H1 (cell line): ENCODE data around the gene NME7. TPM values are rescaled to one million over a fixed set of nuclear protein-coding genes. Genes with fewer than 3 reads are reported as not detected.

Experiments
- CTCF ChIA-PET: fragments of 300-600 bp; sonication (Branson Sonifier 250); formaldehyde crosslinking; loops from one replicate; lab custom pipeline; 2021; ENCODE audit not compliant: partially characterized antibody; lab: Charles Lee
- POLR2A ChIA-PET: fragments of 300-600 bp; sonication (Branson Sonifier 250); formaldehyde crosslinking; loops from one replicate; lab custom pipeline; 2021; ENCODE audit warnings: inconsistent platforms; ENCODE audit not compliant: partially characterized antibody; lab: Charles Lee
- DNase-seq, 2 experiments: peaks; one replicate each; pipeline versions ENCODE4 v3.0.0 to v3.0.0-alpha.2; 2010 to 2022; ENCODE audit warnings: low spot score in 2 of 2, low read depth in 1 of 2, mixed read lengths in 1 of 2
- FAIRE-seq: peaks from 2 replicates; lab custom pipeline; 2011; peaks lifted over from hg19 to GRCh38; lab: Jason Lieb, UNC
- H2AFZ ChIP-seq: 2 replicates; pipeline ENCODE4 v1.8.1; 2012; ENCODE audit warnings: low read length, inconsistent platforms
- H2AK5ac ChIP-seq: 2 replicates; pipeline ENCODE4 v1.6.1; 2013; ENCODE audit warnings: low read depth, low read length
- H2BK120ac ChIP-seq: replicated peaks from 2 replicates; pipeline ENCODE3; 2013; ENCODE audit warnings: low read depth, low read length, inconsistent platforms
- H2BK12ac ChIP-seq: 2 replicates; pipeline ENCODE4 v1.6.1; 2013; ENCODE audit warnings: low read depth, low read length
- H2BK15ac ChIP-seq: 2 replicates; pipeline ENCODE4 v1.6.1; 2013; ENCODE audit warnings: low read length
- H2BK20ac ChIP-seq: 2 replicates; pipeline ENCODE4 v1.6.1; 2013; ENCODE audit warnings: low read length
- H2BK5ac ChIP-seq: 2 replicates; pipeline ENCODE4 v1.6.1; 2013; ENCODE audit warnings: low read depth, low read length
- H3K14ac ChIP-seq: 2 replicates; pipeline ENCODE4 v1.6.1; 2013; ENCODE audit warnings: inconsistent platforms; ENCODE audit not compliant: insufficient read length
- H3K18ac ChIP-seq: 2 replicates; pipeline ENCODE4 v1.6.1; 2013; ENCODE audit warnings: low read length; ENCODE audit errors: extremely low read depth
- H3K23ac ChIP-seq: 2 replicates; pipeline ENCODE4 v1.6.1; 2013; ENCODE audit warnings: inconsistent platforms; ENCODE audit not compliant: insufficient read length
- H3K23me2 ChIP-seq: 2 replicates; pipeline ENCODE4 v1.6.1; 2013; ENCODE audit warnings: low read depth, low read length
- H3K27ac ChIP-seq: 2 replicates; pipeline ENCODE4 v1.6.1; 2011; ENCODE audit warnings: low read depth, low read length, inconsistent platforms
- H3K27me3 ChIP-seq, 4 experiments: replicated peaks in 1 of 4; 1 replicate in 1 of 4; 2 replicates in 3 of 4; pipeline versions ENCODE4 v1.6.1 to v1.8.1; 2011 to 2013; ENCODE audit warnings: low read length in 3 of 4, mild to moderate bottlenecking in 3 of 4, inconsistent platforms in 2 of 4, mixed read lengths in 2 of 4, moderate library complexity in 1 of 4; ENCODE audit not compliant: control insufficient read depth in 3 of 4, insufficient read depth in 3 of 4; ENCODE audit errors: extremely low read depth in 1 of 4
- H3K36me3 ChIP-seq, 4 experiments: 2 replicates each; pipeline versions ENCODE4 v1.6.1 to v1.8.1; 2011 to 2013; ENCODE audit warnings: mild to moderate bottlenecking in 4 of 4, low read length in 3 of 4, moderate library complexity in 2 of 4, control low read depth in 1 of 4, inconsistent platforms in 1 of 4; ENCODE audit not compliant: insufficient read depth in 4 of 4, control insufficient read depth in 2 of 4
- H3K4ac ChIP-seq: replicated peaks from 2 replicates; pipeline ENCODE3; 2013; ENCODE audit warnings: low read length, low read depth, mixed read lengths, inconsistent platforms; ENCODE audit not compliant: insufficient read length
- H3K4me1 ChIP-seq, 4 experiments: replicated peaks in 1 of 4; 1 replicate in 1 of 4; 2 replicates in 3 of 4; pipeline versions ENCODE4 v1.6.1 to v1.8.1; 2011 to 2013; ENCODE audit warnings: low read length in 3 of 4, inconsistent platforms in 2 of 4, mixed read lengths in 1 of 4; ENCODE audit not compliant: insufficient read depth in 4 of 4, control insufficient read depth in 3 of 4
- H3K4me2 ChIP-seq, 2 experiments: 2 replicates each; pipeline versions ENCODE4 v1.6.1 to v1.8.1; 2011 to 2013; ENCODE audit warnings: low read depth in 2 of 2, low read length in 2 of 2, control low read depth in 1 of 2, inconsistent platforms in 1 of 2, mild to moderate bottlenecking in 1 of 2; ENCODE audit not compliant: insufficient read depth in 1 of 2
- H3K4me3 ChIP-seq, 4 experiments: fragments of 200-600, 300-600 bp in 1 of 4; sonication (generic), shearing (Covaris generic), sonication (Bioruptor Twin) in 1 of 4; 2 replicates each; pipeline versions ENCODE4 v1.5.1 to v1.8.1; 2011 to 2016; ENCODE audit warnings: low read length in 4 of 4, low read depth in 3 of 4, control low read depth in 2 of 4, inconsistent platforms in 2 of 4, mild to moderate bottlenecking in 2 of 4, mixed read lengths in 1 of 4, moderate library complexity in 1 of 4; ENCODE audit not compliant: insufficient read depth in 2 of 4; ENCODE audit errors: extremely low read depth in 1 of 4
- H3K56ac ChIP-seq: replicated peaks from 2 replicates; pipeline ENCODE3; 2013; ENCODE audit warnings: low read depth, mild to moderate bottlenecking, mixed read lengths, low read length, inconsistent platforms; ENCODE audit not compliant: insufficient read length
- H3K79me1 ChIP-seq: 2 replicates; pipeline ENCODE4 v1.6.1; 2013; ENCODE audit warnings: low read depth, low read length, control low read depth
- H3K79me2 ChIP-seq, 2 experiments: 2 replicates each; pipeline versions ENCODE4 v1.6.1 to v1.8.1; 2012 to 2013; ENCODE audit warnings: low read length in 2 of 2, mild to moderate bottlenecking in 2 of 2, inconsistent platforms in 1 of 2; ENCODE audit not compliant: insufficient read depth in 2 of 2, control insufficient read depth in 1 of 2
- H3K9ac ChIP-seq, 4 experiments: replicated peaks in 1 of 4; 1 replicate in 1 of 4; 2 replicates in 3 of 4; pipeline versions ENCODE4 v1.6.1 to v1.8.1; 2011 to 2013; ENCODE audit warnings: low read depth in 3 of 4, low read length in 3 of 4, control low read depth in 2 of 4, mild to moderate bottlenecking in 2 of 4, moderate library complexity in 2 of 4, inconsistent platforms in 1 of 4; ENCODE audit errors: extremely low read depth in 1 of 4
- H3K9me3 ChIP-seq, 2 experiments: 2 replicates each; pipeline versions ENCODE4 v1.6.1 to v1.8.1; 2012 to 2013; ENCODE audit warnings: mild to moderate bottlenecking in 2 of 2, moderate library complexity in 2 of 2, control low read depth in 1 of 2, inconsistent platforms in 1 of 2, low read depth in 1 of 2, low read length in 1 of 2, mixed read lengths in 1 of 2; ENCODE audit not compliant: insufficient read depth in 2 of 2
- H4K20me1 ChIP-seq, 2 experiments: replicated peaks in 1 of 2; 2 replicates each; pipeline versions ENCODE3 to v1.8.1; 2011 to 2013; ENCODE audit warnings: inconsistent platforms in 2 of 2, low read length in 2 of 2, mild to moderate bottlenecking in 1 of 2; ENCODE audit not compliant: insufficient read depth in 2 of 2, control insufficient read depth in 1 of 2
- H4K5ac ChIP-seq: 2 replicates; pipeline ENCODE4 v1.6.1; 2013; ENCODE audit warnings: low read length, low read depth, mixed read lengths, inconsistent platforms; ENCODE audit not compliant: insufficient read length
- H4K8ac ChIP-seq: 2 replicates; pipeline ENCODE4 v1.8.0; 2013; ENCODE audit warnings: mild to moderate bottlenecking, moderate library complexity, low read length, inconsistent platforms; ENCODE audit not compliant: insufficient read depth; ENCODE audit errors: extremely low read depth
- H4K91ac ChIP-seq: replicated peaks from 2 replicates; pipeline ENCODE3; 2013; ENCODE audit warnings: low read length, mixed read lengths, inconsistent platforms; ENCODE audit not compliant: insufficient read length
- ATF3 ChIP-seq: IDR thresholded peaks from 2 replicates; pipeline ENCODE4 v1.6.1; 2011; ENCODE audit warnings: low read depth, mild to moderate bottlenecking, low read length; ENCODE audit not compliant: insufficient read depth
- BACH1 ChIP-seq: IDR thresholded peaks from 2 replicates; pipeline ENCODE4 v1.6.1; 2012; ENCODE audit warnings: low read length, improper control_type of control experiment
- CHD1 ChIP-seq: IDR thresholded peaks from 2 replicates; pipeline ENCODE4 v1.6.1; 2012; ENCODE audit warnings: low read depth, low read length, improper control_type of control experiment
- CTCF ChIP-seq, 3 experiments: IDR thresholded peaks; 1 replicate in 2 of 3; 2 replicates in 1 of 3; pipeline versions ENCODE4 v1.5.1 to v1.6.1; 2011; ENCODE audit warnings: low read length in 3 of 3, mild to moderate bottlenecking in 3 of 3, inconsistent platforms in 2 of 3, low read depth in 1 of 3, moderate library complexity in 1 of 3; ENCODE audit not compliant: insufficient read depth in 1 of 3; ENCODE audit errors: control extremely low read depth in 1 of 3
- GABPA ChIP-seq: IDR thresholded peaks from 2 replicates; pipeline ENCODE4 v1.6.1; 2011; ENCODE audit warnings: mild to moderate bottlenecking, low read length, moderate library complexity, borderline replicate concordance; ENCODE audit not compliant: insufficient read depth
- POU5F1 ChIP-seq: IDR thresholded peaks from 2 replicates; pipeline ENCODE4 v1.6.1; 2011; ENCODE audit warnings: low read depth, mild to moderate bottlenecking, low read length, moderate library complexity
- RAD21 ChIP-seq, 2 experiments: IDR thresholded peaks in 1 of 2; conservative IDR thresholded peaks in 1 of 2; 2 replicates each; pipeline ENCODE4 v1.6.1; 2011; ENCODE audit warnings: low read depth in 2 of 2, low read length in 2 of 2, improper control_type of control experiment in 1 of 2, inconsistent platforms in 1 of 2, mild to moderate bottlenecking in 1 of 2, moderate library complexity in 1 of 2
- SP1 ChIP-seq: IDR thresholded peaks from 2 replicates; pipeline ENCODE4 v1.6.1; 2011; ENCODE audit warnings: low read depth, low read length
- SP2 ChIP-seq: IDR thresholded peaks from 2 replicates; pipeline ENCODE4 v1.6.1; 2012; ENCODE audit warnings: mild to moderate bottlenecking, low read length, inconsistent platforms
- WGBS, 2 experiments: shearing (Covaris generic) in 1 of 2; methylation state at CpG; one replicate each; pipeline versions ENCODE4 v1.1.6 to v1.1.7; 2013 to 2015; ENCODE audit warnings: low lambda C conversion rate in 2 of 2, mixed read lengths in 2 of 2, inconsistent platforms in 1 of 2, low coverage in 1 of 2, missing lambda C conversion rate in 1 of 2; ENCODE audit not compliant: insufficient replicate concordance in 2 of 2, insufficient coverage in 1 of 2, insufficient read length in 1 of 2; ENCODE audit errors: extremely low coverage in 1 of 2, missing lambda C conversion rate in 1 of 2; 5-methylcytosine and 5-hydroxymethylcytosine counted together
- polyA plus RNA-seq, 7 experiments: library from polyadenylated mRNA; depleted of rRNA in 3 of 7; stranded (reverse) in 5 of 7; unstranded in 2 of 7; fragments of >200 nt in 5 of 7; fragments of 200-250 nt in 2 of 7; gene quantifications; 1 replicate in 5 of 7; 2 replicates in 1 of 7; 4 replicates in 1 of 7; pipeline versions ENCODE4 v1.2.1 to v1.2.3, GENCODE V29; 2011 to 2013; ENCODE audit warnings: missing spikeins in 2 of 7, mixed read lengths in 2 of 7
- total RNA-seq: library from RNA; stranded (reverse); fragmentation: NEBNext Ultra II Directional; extraction: Animal tissue kit (Norgen Biotek cat#: 25700); gene quantifications from 2 replicates; pipeline ENCODE4 v1.2.1, GENCODE V29; 2021

NME7 gene
- total and polyA plus RNA-seq, 2 of the 8 experiments (the other 6 are each of a cell fraction or from before 2014, with no cell fraction given): 11.6 to 28.5 TPM

- Histone ChIP-seq H2BK120ac (no peak overlapping the region), H3K4ac (no peak overlapping the region), H2AFZ (no peak overlapping the region), H2BK15ac (no peak overlapping the region), H4K8ac (no peak overlapping the region), H2BK12ac (no peak overlapping the region), H4K91ac (no peak overlapping the region), H3K4me2 (no peak overlapping the region), H3K23ac (no peak overlapping the region), H4K20me1 (no peaks in the 10 kb centered on the region), H3K27me3 (no peaks in the 10 kb centered on the region), H3K79me1 (no peaks in the 10 kb centered on the region), H2AK5ac (no peak overlapping the region), H3K4me1 (no peaks in the 10 kb centered on the region), H2BK20ac (no peak overlapping the region), H3K14ac (no peak overlapping the region), H4K5ac (no peak overlapping the region), H3K27ac (no peak overlapping the region), H3K4me3 (no peak overlapping the region), H2BK5ac (no peak overlapping the region), H3K36me3 (0 out of 8 replicates have a peak, but pooled peaks cover 0 to 3% (median 0%) of the 10 kb centered on the region in 4 experiments), H3K18ac (no peak overlapping the region), H3K56ac (no peak overlapping the region), H3K79me2 (no peaks in the 10 kb centered on the region), H3K9ac (no peak overlapping the region), H3K23me2 (no peaks in the 10 kb centered on the region), H3K9me3 (peaks cover 0 to 6% of the 10 kb centered on the region in 2 experiments; a peak in 1 of 4 replicates)
- 100% methylated on average over 2 of the region's 2 CpGs; no CpG with 5 or more reads in 1 of the 2 experiments for WGBS, 2 experiments
- DNase-seq (no peak), FAIRE-seq (no peak)
- CTCF ChIA-PET: interaction anchor here (0.7 to 1.2 kb wide), 3 partner anchors 11 to 90 kb away, joined by 3 to 6 read pairs (median 4); no protein-coding TSS in a partner anchor
- POLR2A ChIA-PET: interaction anchor here (0.7 kb wide), 1 partner anchor 622 kb away, joined by 3 read pairs; no protein-coding TSS in a partner anchor
- no peak for TF ChIP-seq BACH1
- no peak for TF ChIP-seq SP2
- TF ChIP-seq GABPA: no peak
- TF ChIP-seq ATF3: no peak
- no peak for TF ChIP-seq CTCF (IDR thresholded peaks at IDR 0.05; ENCODE audit: control extremely low read depth in 1 of 3, insufficient read depth in 1 of 3, low read depth in 1 of 3, low read length in 3 of 3)
- TF ChIP-seq SP1: no peak
- TF ChIP-seq CHD1: no peak
- no peak for TF ChIP-seq RAD21 (IDR thresholded peaks at IDR 0.05 in 1 of 2, conservative IDR thresholded peaks at IDR 0.05 in 1 of 2; ENCODE audit: low read depth in 2 of 2, low read length in 2 of 2)
- TF ChIP-seq POU5F1: no peak
Measured at GRCh38 chr1:169260478-169261151, 107.0 kb downstream of the NME7 start.
